D341Med (cell line): ENCODE measurements around the gene ATP5F1E.
"Not testable (repeated sequence)": the region's sequence is repeated elsewhere in the genome, so short reads cannot be mapped to it uniquely, and the experiment has no call there.

ENCODE experiments used
- DNase-seq: peaks from one replicate; pipeline ENCODE4 v3.0.0; 2012; ENCODE audit warnings: low spot score

Gene ATP5F1E

DNA sequence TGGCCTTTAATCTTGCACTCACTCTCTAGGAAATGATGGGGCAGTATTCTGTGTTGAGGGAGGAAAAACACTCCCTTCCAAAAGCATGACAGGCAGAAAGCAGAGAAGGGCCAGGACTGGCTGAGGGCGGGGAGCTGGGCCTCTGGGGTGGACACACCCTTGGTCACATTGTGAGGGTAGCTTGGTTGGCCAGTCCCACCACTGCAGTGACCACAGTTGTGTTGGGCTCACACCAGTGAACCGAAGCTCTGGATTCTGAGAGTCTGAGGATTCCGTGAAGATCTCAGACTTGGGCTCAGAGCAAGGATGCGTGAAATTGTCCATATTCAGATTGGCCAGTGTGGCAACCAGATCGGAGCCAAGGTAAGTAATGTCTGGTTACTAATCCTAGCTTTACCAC is 12.9 kb downstream of the ATP5F1E start, which contains the start of gene TUBB1:
Gene TUBB1, plus strand, starts transcription at position 213 of the 400 bp plus-strand sequence. Its CDS starts 94 bp downstream, at position 307.
- no peak for DNase-seq

DNA sequence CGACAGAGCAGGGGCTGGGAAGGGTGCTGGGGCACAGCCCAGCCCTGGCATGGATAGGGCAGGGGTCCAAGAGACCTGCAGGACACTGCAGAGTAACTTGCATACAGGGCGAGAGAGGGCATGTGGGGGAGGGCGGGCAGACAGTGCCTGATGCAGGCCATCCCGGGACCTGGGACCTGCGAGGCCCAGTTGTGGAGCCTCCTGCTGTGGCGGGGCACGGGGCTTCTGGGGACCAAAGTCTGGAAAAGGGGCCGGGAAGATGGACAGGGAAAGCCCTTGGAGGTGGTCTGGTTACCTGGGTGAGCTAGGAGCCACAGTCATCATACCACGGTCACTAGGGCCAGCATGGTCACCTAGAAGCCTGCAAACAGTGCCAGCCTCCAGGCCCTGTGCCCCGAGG is 13.3 kb downstream of the ATP5F1E start:
- no peak for DNase-seq

DNA sequence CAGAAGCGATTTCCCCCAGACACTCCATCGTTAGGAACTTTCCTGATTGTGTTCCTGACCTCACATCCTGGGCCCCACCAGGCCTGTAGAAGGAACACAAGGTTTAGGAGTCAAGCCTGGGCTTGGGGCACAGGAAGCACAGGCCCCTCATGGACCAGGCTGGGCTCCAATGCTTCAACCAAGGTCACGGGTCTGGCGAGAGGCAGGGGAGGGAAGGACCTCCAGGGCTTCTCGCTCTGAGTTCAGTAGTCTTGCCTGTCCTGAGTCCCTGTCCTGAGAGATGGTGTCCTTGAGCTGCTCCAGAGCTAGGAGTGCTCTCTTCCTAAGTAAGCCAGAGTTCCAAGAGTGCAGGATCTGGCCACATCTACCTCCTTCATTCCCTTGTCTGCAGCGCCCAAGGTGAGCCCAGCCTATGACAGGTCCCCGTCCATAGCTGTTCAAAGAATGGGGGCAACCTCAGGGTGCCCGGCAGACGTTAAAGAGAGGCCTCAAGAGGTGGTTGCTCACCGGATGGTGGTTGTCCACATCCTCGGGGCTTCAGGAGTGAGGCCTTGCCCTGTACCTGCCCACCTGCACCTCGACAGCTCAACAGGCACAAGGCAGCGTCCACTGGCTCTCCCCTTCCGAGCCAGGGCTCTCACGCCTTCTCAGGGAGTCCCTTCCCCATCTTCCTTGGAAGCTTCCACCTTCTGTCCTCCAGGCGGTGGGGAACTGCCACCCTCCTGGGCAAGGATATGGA is 14.5 kb downstream of the ATP5F1E start:
- DNase-seq: no peak

DNA sequence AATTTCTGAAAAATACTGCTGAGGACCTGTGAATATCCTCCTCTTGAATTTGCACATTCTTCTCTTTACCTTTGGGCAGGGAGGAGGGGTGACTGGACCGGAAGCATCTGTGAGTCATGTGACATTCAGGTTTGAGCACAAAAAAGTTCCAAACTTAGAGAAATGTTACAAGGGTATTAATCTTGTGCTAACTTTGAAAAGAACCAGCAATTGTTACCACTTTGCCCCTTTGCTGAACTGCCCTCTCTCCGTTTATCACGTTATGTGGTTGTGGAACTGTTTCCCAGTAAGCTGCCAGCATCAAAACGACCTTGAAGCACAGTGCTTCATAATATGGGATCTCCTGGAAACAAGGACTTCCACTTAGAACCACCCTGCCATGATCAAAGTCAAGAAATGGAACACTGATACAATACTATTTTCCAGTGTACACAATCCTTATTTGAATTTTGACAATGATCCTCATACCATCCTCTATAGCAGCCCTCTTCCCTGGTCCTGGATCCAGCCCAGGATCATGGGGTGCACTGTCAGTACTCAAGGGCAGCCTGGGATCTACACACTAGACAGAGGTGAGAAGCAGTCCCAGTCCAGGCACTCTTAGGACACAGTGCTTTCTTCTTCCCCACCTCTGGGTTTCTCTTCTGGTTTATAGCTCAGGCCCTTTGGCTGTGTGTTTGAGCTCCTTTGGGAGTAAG is 15.2 kb downstream of the ATP5F1E start:
- DNase-seq: no peak

DNA sequence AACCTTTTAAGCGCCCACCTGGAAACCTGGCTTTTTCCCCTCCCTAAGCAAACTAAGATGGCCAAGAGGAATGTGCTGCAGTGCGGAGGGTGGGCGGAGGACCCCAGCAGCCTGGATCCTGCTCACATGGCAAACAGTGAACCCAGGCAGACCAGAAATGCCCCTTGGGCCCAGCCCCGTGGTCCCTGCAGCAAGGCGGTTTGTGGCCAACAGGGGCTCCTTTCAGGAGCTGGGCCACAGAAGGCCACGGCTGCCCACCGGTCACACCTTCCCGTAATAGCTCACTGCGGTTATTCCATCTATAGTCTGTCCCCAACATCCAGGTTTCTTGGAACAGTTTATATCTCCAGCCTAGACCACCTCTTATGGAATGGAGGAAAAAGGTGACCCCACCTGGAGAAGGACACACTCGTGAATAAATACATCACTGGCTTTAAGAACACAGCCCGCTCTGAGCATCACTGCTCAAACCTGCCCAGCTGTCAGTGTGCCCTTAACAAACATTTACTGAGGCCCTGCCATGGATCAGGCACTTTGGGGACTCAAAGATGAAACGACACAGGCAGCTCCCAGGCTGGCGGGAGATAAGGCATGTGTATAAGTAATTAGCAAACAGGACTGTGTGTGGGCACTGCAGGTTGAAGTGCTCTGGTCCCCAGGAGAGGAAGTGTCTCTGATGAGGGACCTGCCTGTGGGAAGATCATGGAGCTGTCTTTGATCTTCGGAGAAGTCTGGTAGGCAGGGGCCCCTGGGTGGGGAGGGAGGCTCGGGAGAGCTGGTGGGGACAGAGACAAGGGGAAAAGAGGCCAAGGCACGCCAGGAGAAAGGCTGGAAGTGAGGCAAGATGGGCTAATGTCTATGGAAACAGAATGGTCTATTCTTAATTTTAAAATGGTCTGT is 16.1 kb downstream of the ATP5F1E start:
- no peak for DNase-seq

DNA sequence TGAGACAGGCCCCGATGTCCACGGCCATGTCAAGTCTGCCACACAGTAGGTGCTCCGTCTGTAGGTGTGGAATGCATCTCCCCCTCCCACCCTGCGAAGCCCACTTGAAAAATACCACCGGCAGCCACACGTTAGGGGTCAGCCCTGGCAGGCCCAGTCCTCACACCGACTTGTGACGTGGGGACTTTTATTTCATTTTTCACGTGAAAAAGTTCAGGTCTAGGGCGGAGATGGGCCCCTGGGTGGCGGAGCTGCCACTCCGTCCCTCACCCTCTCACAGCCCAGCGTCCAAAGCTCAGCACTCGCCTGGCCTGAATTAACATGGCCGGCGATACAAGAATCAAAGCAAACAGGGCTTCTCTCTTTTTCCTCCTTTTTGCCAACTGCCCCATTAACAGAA is 16.7 kb downstream of the ATP5F1E start:
- no peak for DNase-seq

DNA sequence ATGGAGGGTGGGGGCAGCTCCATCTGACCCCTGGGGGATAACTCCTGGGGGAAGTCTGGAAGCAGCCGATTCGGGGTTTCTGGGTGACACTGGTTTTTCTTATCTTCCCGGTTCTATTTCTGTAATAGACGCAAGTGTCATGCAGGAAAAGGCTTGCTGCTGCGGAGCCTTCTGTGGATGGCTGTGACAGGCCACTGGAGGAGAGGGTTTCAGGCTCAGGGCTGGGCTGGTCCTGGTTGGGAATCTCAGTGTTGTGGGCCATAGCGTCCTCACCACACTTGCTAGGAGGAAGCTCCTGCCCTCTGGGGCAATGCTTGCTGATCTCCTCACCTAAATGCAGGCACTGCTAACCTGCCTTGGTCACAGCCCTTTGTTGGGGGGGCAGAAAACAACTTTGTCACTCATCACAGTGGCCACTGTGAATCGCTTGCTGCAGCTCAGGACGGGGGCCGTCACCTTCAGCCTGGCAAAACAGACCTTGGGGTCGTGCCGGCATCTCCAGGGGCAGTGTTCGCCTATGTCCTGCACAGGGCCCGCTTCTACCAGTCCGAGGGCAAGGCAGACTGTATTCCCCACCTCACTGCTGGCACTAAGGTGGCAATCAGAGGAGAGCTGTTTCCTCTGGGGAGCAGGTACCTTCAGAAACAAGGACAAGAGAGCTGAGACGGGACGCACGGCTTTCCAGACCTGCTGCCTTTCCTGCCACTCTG is 17.3 kb downstream of the ATP5F1E start:
- no peak for DNase-seq

DNA sequence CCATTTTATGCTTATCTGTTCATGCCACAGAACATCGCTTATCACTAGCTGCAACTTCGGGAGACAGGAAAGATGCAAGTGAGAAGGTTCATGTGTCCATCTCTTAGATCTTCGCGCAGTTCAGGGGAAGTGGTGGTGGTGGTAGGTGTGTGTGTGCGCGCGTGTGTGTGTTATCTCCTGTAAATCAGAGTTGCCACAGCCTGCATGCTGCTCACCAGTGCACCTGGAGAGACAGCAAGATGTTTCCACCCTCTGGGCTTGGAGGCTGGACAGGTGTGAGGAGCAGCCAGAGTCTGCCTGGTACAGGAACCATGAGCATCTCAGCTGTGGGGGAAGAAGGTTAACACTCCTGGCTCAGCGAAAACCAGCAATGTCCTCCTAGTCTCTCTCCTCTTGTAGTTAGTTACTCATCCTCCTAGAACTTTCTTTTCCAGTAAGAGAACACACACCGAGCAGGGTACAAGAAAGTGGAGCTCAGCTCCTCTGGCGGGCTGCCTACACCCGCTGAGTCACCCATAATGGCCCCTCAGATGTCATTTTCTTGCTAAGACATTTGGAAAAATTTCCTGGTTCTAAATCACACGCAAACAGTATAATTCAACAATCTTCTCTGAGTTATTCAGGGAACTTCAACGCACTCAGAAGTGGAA is 18.1 kb downstream of the ATP5F1E start:
- no peak for DNase-seq

DNA sequence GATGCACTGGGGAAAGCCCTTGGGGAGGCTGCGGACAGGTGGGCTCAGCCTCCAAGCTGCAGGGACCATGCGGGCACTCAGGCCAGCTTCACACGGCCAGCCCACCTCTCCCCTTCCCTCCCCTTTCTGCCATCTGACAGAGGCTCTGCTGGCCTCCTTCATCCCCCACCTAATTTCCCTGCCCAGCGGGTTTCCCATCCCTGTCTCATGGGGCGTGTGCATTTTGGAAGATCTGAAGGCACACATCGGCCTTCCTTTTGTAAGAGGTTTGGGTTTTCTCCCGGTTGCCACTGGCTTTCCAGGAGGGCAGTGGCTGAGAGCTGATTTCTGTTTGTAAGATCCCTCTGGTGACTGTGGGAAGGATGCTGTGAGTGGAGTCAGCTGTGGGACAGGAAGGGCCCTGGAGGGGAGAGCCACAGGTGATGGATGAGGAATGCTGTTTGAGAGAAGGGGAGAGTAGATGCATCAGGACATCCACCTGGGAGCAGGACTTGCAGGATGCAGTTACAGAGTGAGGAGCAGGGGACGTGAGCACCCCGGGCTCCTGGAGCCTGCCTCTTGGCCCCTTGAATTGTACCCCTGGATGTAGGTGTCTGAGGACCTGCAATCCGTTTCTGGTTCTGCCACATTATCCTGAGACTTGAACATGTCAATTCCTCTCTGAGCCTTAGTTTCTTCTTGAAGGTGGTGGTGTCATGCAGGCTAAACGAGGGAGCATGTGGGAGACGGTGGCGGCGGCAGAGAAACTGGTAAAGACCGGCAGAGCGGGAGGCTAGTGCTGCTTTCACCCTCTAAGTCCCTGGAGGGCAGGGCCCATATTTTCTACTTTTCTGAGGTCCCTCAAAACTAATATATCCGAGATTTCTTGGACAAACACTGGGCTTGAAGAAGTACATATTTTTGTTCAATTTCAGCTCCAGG is 18.8 kb downstream of the ATP5F1E start:
- no peak for DNase-seq

DNA sequence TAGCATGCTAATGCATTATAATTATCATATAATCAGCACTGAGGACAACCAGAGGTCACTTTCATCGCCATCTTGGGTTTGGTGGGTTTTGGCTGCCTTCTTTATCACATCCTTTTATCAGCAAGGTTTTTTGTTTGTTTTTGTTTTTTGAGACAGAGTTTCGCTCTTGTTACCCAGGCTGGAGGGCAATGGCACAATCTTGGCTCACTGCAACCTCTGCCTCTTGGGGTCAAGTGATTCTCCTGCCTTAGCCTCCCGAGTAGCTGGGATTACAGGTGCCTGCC is 20.3 kb downstream of the ATP5F1E start:
- DNase-seq: not testable (repeated sequence)

DNA sequence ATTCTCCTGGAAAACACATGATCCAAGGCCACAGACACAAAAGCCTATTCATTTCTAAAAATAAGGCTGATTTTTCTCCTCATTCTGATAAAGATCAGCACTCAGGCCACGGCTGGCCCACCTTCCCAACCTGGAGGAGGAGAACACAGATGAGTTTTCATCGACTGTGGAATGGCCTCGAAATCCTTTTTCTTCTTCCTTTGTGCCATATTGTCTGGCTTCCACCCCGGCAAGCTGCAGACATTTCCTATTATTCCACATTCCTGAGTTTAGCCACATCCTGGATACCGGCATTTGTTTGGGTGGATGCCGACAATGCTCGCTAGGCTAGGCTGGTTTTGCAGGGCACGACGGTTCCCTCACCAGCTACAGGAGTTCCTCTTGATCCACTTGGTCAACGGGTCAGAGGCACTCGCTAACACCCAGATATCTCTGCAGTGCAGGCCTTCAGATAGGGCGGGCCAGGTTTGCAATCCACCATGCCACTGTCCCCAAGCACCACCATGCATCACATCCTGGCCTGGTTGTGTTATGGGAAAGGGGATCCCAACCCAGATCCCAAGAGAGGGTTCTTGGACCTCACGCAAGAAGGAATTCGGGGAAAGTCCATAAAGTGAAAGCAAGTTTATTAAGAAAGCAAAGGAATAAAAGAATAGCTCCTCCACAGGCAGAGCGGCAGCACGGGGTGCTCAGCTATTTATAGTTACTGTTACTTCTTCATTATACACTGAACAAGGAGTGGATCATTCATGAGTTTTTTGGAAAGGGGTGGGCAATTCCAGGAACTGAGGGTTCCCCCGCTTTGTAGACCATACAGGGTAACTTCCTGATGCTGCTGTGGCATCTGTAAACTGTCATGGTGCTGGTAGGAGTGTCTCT is 20.9 kb downstream of the ATP5F1E start:
- peak; percentile 18 for DNase-seq

DNA sequence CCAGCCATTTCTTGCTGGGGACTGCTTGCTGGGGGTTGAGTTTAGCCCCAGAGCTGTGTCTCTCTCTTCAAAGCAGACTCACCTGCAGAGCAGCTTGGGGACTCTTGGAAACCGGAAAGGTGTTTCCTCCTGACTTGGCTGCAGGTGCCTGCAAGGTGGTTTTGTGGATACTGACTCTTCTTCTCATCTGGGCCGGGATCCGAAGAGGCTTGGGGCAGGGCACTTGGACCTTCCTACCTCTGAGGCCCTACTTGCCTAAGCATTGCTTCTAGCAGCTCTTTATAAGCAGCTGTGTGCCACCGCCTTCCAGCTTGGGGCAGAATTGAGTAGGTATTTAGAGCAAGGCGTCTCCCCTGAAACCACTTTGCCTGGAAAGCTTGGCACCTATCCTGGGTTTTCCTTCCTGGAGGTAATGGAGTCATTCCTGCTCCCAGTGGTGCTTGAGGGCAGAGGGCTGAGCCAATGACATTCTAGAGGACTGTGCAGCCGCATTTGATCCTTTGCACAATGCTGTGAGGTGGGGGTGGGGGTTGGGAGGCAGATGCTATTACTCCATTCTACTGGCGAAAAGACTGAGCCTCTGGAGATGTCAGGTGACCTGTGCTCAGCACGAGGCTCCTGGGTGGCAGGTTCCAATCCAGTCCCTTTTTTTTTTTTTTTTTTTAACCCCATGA is 21.7 kb downstream of the ATP5F1E start:
- DNase-seq: no peak

DNA sequence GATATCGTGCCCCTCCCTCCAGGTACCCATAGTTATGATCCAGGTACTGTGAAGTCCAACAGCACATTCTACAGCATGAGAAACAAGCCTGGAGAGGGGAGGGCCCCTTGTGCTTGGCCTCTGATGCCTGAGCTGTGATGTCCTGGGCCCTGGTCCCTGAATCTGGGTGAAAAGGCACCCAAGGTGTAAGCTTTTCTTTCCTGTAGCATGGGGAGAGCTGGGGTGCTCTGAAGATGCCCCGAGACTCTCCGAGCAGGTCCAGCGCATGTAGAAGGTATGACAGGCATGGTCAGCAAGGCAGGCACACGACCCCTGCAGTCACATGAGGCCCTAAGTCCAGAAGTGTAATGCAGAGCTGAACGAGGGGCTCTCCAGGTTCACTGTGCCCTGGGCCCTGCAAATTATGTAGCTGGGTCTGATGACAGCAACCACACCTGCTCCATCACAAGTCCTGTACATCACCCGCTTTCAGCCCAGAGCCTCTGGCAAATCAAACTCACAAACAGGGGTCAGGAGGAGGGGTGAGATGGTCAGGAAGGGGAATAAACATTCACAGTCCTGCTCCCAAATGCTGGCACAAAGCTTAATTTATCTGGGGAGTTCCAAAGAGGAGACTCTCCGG is 23.3 kb downstream of the ATP5F1E start:
- no peak for DNase-seq

DNA sequence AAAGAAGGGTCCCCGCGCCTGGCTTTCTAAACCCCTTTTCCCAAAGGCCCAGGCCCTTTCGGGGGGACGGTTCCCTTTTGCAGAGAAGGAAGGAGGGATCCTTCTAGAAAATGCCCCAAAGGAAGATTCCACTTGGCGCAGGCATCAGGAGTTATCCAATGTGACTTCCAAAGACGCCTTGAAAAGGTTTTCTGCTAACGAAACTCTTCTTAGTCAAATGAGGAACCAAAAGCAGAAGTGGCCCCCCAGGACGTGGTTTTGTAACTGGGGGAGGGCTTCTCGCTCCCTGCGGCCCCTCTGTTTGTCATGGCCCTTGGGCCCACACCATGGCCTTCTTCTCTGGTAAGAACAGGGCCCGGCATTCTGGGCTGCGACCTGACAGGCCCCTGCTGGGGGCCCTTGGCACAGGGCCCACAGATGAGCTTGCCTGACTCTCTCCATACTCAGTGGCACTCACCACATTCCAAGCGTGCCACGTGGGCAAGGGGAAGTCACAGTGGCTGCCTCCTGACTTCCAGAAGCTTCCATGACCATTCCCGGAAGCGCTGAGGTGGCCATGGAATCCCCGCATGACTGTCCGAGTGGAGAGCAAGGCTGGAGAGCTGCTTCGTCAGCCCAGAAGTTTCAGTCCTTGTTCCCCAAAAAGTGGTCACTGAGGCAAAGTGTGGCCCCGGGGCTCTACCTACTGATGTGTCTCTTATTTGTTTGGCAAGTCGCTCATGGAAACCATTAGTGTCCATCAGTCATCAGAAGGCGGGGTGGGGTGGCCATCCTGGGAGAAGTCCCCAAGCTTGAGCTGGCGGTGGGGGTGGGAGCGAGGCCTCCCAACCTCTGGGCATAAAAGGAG is 24.2 kb downstream of the ATP5F1E start:
- no peak for DNase-seq

DNA sequence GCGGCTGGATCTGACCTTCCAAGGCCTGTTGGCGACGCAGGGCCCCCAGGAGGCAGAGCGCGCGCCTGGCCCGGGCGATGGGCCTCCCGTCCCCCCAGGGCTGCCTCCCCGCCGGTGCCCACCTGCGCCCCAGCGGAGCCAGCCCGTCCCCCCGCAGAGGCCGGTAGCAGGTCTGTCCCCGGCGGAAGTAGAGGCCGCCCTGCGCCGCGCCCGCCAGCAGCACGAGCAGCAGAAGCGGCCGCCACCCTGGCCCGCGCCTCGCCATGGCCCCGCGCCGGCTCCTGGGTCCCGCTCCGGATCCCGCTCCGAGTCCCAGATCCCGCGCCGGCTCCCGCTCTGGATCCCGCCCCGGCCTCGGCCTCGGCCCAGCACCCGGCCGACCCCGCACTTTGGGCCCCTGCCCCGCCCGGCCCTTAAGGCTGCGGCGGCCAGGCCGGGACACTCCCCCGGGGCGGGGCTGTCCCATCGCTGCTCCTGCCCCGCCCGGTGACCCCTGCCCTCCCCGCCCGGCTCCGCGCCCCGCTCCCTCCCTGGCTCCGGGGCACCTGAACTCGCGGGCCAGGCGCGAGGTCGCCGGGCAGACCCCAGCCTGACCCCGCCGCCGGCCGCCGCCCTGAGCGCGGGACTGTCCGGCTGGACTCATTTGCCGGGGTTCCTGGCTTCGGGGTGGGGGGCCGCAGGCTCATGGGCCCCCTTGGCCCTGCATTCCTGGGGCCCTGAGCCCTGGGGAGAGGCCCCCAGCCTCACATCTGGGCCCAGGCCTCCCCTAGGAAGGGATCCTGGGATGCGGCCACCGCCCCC is 25.1 kb downstream of the ATP5F1E start, which contains the start of gene CTSZ:
Gene CTSZ, minus strand, starts transcription at position 391 of the 801 bp plus-strand sequence. Its CDS starts 126 bp downstream, at position 265.
- no peak for DNase-seq

DNA sequence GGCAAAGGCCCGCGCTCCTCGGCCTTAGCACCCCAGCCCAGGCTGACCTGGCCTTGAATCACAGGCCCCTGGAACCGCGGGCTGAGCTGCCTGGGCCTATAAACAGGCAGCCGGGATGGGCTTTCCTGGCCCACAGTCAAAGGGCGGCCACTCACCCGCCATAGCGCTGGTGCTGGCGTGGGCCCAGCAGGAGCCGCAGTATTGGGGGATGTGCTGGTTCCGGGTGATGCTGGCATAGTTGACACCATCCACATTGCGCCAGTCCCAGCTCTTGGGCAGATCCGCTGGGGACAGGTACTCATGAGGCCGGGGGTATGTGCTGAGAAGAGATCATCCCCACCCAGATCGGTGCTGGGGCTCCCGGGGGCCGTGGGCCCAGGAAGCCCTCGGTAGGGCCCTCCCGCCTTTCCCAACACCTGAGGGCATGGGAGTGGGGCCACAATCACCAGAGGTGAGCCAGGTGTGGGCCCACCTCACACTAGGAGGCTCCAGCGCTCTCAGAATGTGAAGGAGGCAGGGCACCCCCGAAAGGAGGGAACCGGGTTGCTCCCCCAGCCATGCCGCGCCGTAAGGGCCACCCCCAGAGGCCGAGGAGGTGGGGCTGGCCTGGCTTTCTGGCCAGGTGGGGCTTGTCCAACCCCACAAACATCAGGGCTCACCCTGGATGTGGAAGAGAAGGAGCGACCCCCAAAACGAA is 25.8 kb downstream of the ATP5F1E start:
- no peak for DNase-seq
